NCI-H524 (cell line): ENCODE results near the gene SLC6A2.
A peak's percentile ranks its signal among the peaks of the same experiment; 100 is the strongest.

Source experiments
- DNase-seq, 2 experiments: peaks; one replicate each; lab custom pipeline; 2025; lab: John Stamatoyannopoulos, UW

Gene SLC6A2

DNA sequence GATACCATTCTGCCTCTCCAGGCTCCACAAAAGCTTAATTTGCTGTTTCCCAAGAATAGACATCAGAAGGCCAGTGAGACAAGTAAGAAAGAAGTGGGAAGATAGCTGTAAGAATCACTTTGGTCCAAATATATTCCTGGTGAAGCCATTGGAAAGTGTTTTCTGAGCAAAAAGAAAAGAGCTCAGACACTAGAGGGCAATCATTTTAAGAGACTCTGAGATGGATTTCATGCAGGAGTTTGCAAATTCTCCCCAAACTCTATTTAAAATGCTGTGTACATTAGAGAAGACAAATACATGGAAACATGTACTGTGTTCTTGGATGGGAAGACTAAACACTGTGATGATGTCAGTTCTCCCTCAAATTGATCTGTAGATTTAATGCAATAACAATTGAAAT, 8.0 kb upstream of the SLC6A2 start:
- no peak for DNase-seq

DNA sequence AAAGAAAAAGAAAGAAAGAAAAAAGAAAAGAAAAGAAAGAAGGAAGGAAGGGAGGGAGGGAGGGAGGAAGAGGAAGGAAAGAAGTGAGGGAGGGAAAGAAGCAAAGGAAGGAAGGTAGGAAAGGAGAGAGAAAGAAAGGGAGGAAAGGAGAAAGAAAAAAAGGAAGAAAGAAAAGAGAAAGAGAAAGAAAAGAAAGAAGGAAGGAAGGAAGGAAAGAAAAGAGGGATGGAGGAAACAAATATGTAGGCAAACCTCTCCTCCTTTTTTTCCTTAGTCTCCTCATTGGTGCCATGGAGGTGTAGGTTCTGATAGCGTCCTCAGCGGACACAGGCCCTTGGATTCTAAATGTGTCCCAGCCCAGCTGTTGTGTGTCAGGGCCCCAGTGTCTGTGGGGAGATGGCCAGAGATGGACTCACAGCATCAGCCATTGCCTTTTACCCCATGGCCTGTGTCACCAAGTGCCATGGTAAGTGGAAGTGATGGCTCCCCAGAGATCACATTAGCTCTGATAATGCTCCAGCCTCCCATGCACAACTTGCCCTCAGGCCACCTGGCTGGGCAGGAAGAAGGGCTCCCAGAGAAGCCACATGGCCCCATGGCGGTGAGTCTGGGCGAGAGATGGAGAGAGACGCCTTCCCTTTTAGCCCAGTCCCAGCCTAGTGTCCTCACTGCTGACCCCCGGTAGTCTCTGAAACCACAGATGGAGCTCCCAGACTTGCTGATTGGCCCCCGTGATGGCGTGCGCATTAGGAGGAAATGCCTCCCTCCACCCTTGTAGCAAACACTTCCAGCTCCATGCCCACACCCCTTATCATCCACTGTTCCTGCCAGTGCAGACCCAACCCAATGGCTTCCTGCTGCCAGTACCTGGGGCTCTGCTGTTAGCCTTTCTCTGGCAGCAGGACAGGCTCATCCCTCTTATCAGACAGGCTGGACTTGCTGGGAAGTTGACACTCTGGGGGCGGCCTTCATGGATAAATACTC, 3.7 kb upstream of the SLC6A2 start:
- no peak for DNase-seq

GRCh38 chr16:55653106-55653505, 2.7 kb upstream of the SLC6A2 start:
- DNase-seq, result no peak

DNA sequence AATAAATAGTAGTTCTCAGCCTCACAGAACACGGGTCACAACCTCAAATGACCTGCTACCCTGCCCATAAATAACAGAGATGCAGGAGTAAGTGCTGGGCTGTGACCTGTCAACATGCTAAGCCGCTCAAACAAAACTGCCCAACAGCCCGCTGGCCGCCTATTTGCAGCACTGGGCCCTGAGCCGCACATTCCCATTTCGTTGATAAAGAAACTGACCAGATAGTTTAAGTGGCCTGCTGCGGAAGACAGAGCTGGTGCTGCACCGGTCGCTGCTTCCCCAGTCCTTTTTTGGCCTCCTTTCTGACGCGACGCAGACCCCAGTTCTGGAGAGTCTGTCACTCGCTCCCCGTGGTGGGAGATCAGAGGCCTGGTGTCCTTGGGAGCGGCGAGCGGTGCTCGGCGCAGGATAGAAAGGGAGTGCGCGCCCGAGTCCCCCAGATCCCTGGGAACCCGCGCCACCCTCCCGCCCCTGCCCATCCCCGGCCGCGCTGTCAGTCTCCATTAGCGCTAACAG, 349 bp upstream of the SLC6A2 start:
- DNase-seq, result no peak

DNA sequence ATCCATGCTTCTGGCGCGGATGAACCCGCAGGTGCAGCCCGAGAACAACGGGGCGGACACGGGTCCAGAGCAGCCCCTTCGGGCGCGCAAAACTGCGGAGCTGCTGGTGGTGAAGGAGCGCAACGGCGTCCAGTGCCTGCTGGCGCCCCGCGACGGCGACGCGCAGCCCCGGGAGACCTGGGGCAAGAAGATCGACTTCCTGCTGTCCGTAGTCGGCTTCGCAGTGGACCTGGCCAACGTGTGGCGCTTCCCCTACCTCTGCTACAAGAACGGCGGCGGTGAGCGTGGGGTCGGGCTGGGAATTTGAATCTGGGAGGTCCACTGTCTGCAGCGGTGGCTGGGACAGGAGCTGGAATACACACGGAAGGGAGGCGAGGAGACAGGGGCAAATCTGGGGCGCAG, 904 bp downstream of the SLC6A2 start:
- DNase-seq, result peak in 1 of 2 experiments; percentile 13

DNA sequence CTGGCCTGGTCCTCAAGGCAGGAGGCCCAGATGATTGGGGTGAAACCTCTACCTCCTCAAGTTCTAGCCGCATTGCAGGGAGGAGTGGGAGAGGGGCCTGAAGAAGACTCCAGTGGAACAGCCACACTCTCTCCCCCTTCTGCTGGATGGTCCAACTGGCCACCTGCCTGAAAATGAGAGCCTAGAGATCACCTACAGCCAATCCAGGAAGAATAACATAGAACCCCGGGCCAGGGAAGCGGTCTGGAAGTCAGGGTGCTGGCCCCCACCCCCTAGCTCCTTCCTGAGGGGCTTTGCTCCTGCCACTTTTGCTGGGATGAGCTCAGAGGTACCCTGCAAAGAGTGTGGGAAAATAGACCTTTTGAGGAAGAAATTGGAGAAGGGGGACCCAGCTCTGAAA, 1.8 kb downstream of the SLC6A2 start:
- DNase-seq, result no peak

DNA sequence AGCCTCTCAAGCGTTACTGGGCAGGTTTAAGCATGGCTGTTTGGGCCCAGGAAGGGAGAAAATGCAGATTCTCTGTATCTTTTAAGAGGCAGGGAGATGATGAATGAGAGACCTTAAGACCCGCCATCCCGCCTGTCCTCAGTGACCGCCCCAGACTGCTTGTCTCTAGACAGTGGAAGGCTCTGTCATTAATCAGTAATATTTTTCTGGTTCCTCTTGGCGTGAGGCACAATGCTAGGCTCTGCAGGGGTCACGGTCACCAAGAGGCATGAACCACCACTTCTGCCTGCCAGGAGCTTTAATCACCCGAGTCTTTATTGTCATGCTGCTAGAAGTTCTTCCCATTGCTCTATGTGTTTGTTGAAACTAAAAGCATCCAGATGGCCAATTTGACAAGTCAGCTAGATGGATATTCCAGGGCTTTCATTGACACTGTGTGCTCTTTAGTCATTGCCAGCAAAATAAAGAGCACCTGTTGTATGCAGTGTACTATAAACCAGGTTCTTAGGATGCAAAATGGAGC, 3.2 kb downstream of the SLC6A2 start:
- DNase-seq, result no peak

GRCh38 chr16:55660026-55660425, 4.2 kb downstream of the SLC6A2 start:
- no peak for DNase-seq

DNA sequence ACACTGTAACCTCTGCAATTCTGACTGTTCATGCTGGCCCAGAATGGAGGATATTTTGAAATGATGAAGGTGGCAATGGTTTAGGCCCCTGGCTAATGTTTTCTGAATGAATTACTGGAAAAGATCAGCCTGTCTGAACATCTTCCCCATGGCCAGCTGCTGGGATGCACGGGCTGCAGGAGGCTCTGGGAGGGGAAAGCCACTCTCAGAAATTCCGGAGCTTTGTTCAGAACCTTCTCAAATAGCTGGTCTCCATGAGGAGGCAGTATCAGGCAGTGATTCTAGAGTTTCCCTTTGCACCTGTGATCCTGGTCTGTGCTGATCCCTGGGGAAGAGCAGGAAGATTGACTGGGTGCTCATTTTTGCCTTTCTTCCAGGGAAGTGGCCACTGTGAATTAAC, 5.0 kb downstream of the SLC6A2 start:
- DNase-seq, result no peak

DNA sequence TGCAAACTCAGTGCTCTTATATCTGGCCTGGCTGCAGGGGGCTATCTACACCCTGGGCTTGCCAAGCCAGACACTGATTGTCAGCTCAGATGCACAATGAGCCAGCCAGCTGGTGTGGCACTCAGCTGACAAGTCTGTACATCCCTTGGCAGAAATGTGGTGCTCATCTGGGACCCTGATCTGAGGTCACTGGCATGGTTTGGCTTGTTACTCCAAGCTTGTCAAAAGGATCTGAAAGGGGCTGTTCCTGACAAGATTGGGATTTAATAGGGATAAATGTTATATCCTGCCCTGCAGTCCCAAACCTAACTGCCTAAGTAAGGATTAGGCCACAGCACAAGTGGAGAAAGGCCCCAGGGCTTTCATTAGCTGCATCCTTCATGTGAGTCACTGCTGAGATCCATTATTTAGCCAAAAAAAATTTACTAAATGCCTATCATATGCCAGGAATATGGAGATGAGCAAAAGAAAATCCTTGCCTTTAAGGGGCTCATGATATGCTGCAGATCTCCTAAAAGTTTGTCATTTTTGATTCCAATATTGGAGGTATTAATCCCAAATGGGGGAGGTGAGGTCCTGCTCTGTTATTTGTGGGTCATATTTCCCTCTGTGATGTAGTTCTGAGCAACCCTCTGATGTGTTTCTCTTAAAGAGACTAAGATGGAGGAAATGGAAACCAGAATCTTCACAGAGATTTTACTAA, 6.3 kb downstream of the SLC6A2 start:
- DNase-seq, result peak; percentile 41 to 50

GRCh38 chr16:55662644-55663031, 6.8 kb downstream of the SLC6A2 start:
- peak; percentile 41 to 58 for DNase-seq

DNA sequence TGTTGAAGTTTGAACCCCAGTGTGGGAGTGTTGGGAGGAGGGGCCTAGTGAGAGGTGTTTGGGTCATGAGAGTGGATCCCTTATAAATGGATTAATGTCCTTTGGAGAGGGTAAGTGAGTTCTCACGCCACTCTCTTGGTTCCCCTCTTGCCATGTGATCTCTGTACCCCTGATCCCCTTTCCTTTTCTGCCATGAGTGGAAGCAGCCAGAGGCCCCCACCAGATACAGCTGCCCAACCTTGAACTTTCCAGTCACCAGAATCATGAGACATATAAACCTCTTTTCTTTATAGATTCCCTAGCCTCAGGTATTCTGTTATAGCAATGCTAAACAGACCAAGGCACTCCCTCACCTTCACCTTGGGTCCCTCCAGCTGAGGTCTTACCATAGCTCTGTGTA, 7.4 kb downstream of the SLC6A2 start:
- no peak for DNase-seq

GRCh38 chr16:55663765-55664677, 8.2 kb downstream of the SLC6A2 start:
- no peak for DNase-seq

- no peak for DNase-seq
Observed at GRCh38 chr16:55664786-55665407, 9.1 kb downstream of the SLC6A2 start.

GRCh38 chr16:55665511-55665910, 9.7 kb downstream of the SLC6A2 start:
- DNase-seq, result no peak

DNA sequence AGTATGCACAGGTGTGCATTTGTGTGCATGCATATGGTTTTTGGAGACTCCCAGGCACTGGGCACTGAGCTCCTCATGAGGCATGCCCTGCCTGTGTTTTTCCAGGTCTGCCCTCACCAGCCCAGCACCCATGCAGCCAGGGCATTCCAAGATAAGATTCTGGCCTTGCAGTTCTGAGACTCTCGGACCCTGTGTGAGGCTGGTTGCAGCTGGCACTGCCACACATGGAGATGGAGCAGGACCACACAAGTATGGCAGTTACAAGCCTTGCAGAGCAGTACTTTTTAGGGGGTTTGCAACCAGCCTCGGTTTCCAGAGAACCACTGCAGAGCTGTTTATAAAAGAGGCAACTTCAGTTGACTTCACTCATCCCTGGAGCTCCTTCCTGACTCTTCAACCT, 10.2 kb downstream of the SLC6A2 start:
- DNase-seq, result no peak

- no peak for DNase-seq
Observed at GRCh38 chr16:55667753-55668152, 12.0 kb downstream of the SLC6A2 start.

DNA sequence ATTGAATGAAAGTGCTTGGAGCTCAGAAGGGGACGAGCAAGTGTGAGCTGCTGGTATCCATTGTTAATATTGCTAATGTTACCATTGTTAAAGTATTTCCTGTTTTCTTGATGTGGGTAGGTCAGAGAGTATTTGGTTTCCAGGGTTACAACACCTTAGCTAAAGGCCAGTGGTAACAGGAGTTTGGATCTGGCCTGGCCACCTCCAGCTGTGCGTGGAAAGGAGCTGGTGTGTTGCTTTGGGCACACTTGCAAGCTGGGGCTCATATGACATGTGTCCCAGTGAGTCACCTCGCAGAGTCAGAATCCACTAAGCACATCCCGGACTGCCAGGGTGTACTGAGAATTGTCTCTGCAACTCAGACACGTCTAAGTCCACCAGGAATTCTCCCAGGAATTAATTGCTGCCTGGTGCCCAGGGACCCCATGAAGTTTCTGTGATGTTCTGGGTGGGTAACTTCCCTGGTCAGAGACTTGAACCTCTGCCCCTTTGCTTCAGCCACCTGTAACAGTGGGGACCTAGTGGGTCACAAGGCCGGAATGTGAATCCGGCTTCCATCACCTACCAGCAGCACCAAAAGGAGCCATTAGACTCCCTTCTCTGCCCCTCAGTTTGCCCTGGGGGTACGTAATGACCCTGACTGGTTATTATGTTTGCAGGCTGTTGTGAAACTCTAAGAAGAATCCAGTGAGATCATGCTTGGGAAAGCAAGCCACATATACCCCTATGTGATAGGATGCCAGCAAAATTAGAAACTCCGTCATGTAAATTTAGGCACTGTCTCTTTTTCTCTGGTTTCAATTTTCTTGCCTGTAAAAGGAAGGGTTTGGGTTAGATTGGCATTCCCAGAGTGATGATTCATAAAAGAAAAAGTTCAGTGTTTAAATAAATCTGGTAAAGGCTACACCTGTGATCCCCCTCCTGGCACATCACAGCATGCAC, 12.8 kb downstream of the SLC6A2 start:
- no peak for DNase-seq

DNA sequence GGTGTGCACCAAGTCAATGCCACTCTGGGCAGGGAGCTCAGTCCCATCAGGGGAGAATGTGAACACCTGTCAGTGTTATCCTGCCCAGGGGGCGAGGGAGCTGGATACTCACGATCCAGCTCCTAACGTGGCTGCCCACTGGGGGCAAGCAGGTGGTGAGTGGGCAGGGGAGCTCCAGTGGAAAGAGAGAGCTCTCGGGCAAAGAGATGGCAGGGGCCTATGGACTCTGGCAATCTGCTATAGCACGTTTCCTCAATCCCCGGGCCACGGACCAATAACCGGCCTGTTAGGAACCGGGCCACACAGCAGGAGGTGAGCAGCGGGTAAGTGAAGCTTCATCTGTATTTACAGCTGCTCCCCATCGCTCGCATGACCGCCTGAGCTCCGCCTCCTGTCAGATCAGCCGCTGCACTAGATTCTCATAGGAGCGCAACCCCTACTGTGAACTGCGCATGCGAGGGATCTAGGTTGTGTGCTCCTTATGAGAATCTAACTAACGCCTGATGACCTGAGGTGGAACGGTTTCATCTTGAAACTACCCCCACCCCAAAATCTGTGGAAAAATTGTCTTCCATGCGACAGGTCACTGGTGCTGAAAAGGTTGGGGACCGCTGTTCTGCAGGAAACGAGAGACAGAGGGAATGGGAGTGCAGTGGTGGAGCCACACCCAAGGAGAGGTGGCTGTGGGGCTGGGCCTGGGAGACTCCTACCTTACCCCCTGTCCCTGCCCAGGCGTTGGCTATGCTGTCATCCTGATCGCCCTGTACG, 15.6 kb downstream of the SLC6A2 start:
- peak in 1 of 2 experiments; percentile 19 for DNase-seq
